Right lobe of liver (tissue), 6 donors: ENCODE data around the gene CLCN4. TPM values are rescaled to one million over a fixed set of nuclear protein-coding genes. Genes with fewer than 3 reads are reported as not detected.
A peak's percentile ranks its signal among the peaks of the same experiment; 100 is the strongest.

Experiments
- ATAC-seq, 4 donors: fragments of 200-7000 bp; cut with Tn5 transposase; one replicate each; pipeline ENCODE4 v1.9.1; 2020; ENCODE audit warnings: mild to moderate bottlenecking in 4 of 4, moderate library complexity in 4 of 4
- DNase-seq, 3 donors: peaks; one replicate each; pipeline ENCODE4 v3.0.0-alpha.2; 2020
- H3K27ac ChIP-seq, 3 donors: fragments of 200-600 bp; one replicate each; pipeline ENCODE4 v1.8.0; 2022
- H3K27me3 ChIP-seq, 2 donors: fragments of 200-600 bp; one replicate each; pipeline ENCODE4 v1.8.0; 2022
- H3K36me3 ChIP-seq, 4 donors: fragments of 200-600 bp; sonication (generic) in 1 of 4; one replicate each; pipeline versions ENCODE4 v1.5.1 to v1.8.0; 2017 to 2022; ENCODE audit warnings: control low read depth in 1 of 4
- H3K4me1 ChIP-seq, 4 donors: fragments of 200-600 bp; sonication (generic) in 1 of 4; one replicate each; pipeline versions ENCODE4 v1.5.1 to v1.8.0; 2017 to 2022; ENCODE audit warnings: control low read depth in 1 of 4
- H3K4me3 ChIP-seq, 3 donors: fragments of 200-600 bp; one replicate each; pipeline ENCODE4 v1.8.0; 2022
- H3K9me3 ChIP-seq, 4 donors: fragments of 200-600 bp; sonication (generic) in 1 of 4; one replicate each; pipeline versions ENCODE4 v1.5.1 to v1.8.0; 2017 to 2022; ENCODE audit warnings: control low read depth in 1 of 4
- CTCF ChIP-seq, 4 donors: fragments of 200-600 bp in 3 of 4; fragments of 450-650 bp in 1 of 4; IDR thresholded peaks; one replicate each; pipeline versions ENCODE4 v1.5.1 to v1.8.0; 2016 to 2022; ENCODE audit warnings: antibody characterized with exemption in 4 of 4, mild to moderate bottlenecking in 2 of 4
- POLR2A ChIP-seq: fragments of 450-650 bp; IDR thresholded peaks from one replicate; pipeline ENCODE4 v1.6.1; 2017; ENCODE audit warnings: antibody characterized with exemption, mild to moderate bottlenecking
- WGBS: methylation state at CpG from one replicate; pipeline ENCODE4 v1.1.6; 2018; ENCODE audit warnings: low coverage, low lambda C conversion rate; ENCODE audit not compliant: insufficient coverage; ENCODE audit errors: missing lambda C conversion rate; 5-methylcytosine and 5-hydroxymethylcytosine counted together
- intact Hi-C, 2 donors: fragments of 100-400 bp; cut with DNase I; formaldehyde crosslinking; loops; one replicate each; pipeline versions ENCODE4 v1.11.2 to v1.14.1; 2022
- total RNA-seq, 6 experiments: library from RNA; depleted of rRNA in 2 of 6; stranded (reverse); fragments of >200 nt in 2 of 6; fragmentation: NEBNext Ultra II Directional in 3 of 6; extraction: Animal tissue kit (Norgen Biotek cat#: 25700) in 3 of 6; gene quantifications; one replicate each; pipeline versions ENCODE4 v1.1.0 to v1.2.4, GENCODE V29; 2016 to 2023
- donor health status: DM: no; HTN: yes; CAD: no.
- donor health status: DM: no; HTN: no; CAD: no.
- donor health status: DM: no; HTN: no; CAD: no.
- donor health status: DM: no; HTN: yes; CAD: no.
- donor health status: DM: no; HTN: yes; CAD: no.

Gene CLCN4
- total RNA-seq, 6 experiments from 2014 or later = 3.5 to 5.5 (median 4.0) TPM

- Histone ChIP-seq H3K27ac (no peak overlapping the region), H3K27me3 (no peaks in the 10 kb centered on the region), H3K36me3 (no peaks in the 10 kb centered on the region), H3K4me1 (no peaks in the 10 kb centered on the region), H3K9me3 (no peaks in the 10 kb centered on the region), H3K4me3 (no peak overlapping the region)
- DNase-seq = peak in 1 of 3 donors; percentile 49
- intact Hi-C loops = no loop called here
- peak in 1 of 4 donors; percentile 23 for ATAC-seq
- no CpG with 5 or more reads among the region's 17 CpGs for WGBS
- TF ChIP-seq POLR2A = no peak
- TF ChIP-seq CTCF (IDR thresholded peaks at IDR 0.05) = no peak
Observed at GRCh38 chrX:10128386-10128785, 28.4 kb upstream of the CLCN4 start.

GRCh38 chrX:10129229-10129628 lies 27.5 kb upstream of the CLCN4 start:
- 82% methylated on average over 12 of the region's 12 CpGs for WGBS
- H3K27ac ChIP-seq = no peak overlapping the region
- ATAC-seq (no peak), DNase-seq (no peak)
- no peaks in the 10 kb centered on the region for H3K27me3 ChIP-seq
- H3K9me3 ChIP-seq = no peaks in the 10 kb centered on the region
- TF ChIP-seq POLR2A (no peak), CTCF (IDR thresholded peaks at IDR 0.05) (no peak)
- no peak overlapping the region for H3K4me3 ChIP-seq
- intact Hi-C loops = no loop called here
- no peaks in the 10 kb centered on the region for H3K36me3 ChIP-seq
- no peaks in the 10 kb centered on the region for H3K4me1 ChIP-seq

GRCh38 chrX:10130354-10130753 lies 26.4 kb upstream of the CLCN4 start:
- intact Hi-C loops = no loop called here
- ATAC-seq (no peak), DNase-seq (no peak)
- TF ChIP-seq CTCF (IDR thresholded peaks at IDR 0.05) (no peak), POLR2A (no peak)
- no peaks in the 10 kb centered on the region for H3K36me3 ChIP-seq
- no peaks in the 10 kb centered on the region for H3K27me3 ChIP-seq
- H3K4me1 ChIP-seq = no peaks in the 10 kb centered on the region
- no peak overlapping the region for H3K4me3 ChIP-seq
- H3K27ac ChIP-seq = no peak overlapping the region
- H3K9me3 ChIP-seq = no peaks in the 10 kb centered on the region
- WGBS = 26% methylated on average over 2 of the region's 3 CpGs

- H3K27ac ChIP-seq = no peak overlapping the region
- H3K4me3 ChIP-seq = no peak overlapping the region
- no peaks in the 10 kb centered on the region for H3K4me1 ChIP-seq
- TF ChIP-seq POLR2A = no peak
- TF ChIP-seq CTCF (IDR thresholded peaks at IDR 0.05) = no peak
- WGBS = 82% methylated on average over 13 of the region's 20 CpGs
- no peaks in the 10 kb centered on the region for H3K9me3 ChIP-seq
- DNase-seq (no peak), ATAC-seq (no peak)
- H3K27me3 ChIP-seq = no peaks in the 10 kb centered on the region
- H3K36me3 ChIP-seq = no peaks in the 10 kb centered on the region
- intact Hi-C loops = no loop called here
Observed at GRCh38 chrX:10133980-10134676, 22.6 kb upstream of the CLCN4 start.
